ENCODE data around the gene BAIAP2. TPM values are rescaled to one million over a fixed set of nuclear protein-coding genes. Genes with fewer than 3 reads are reported as not detected.

BAIAP2 gene
- total and polyA plus RNA-seq, 12 donors: 9.5 to 25.8 (median 15.6) TPM

DNA sequence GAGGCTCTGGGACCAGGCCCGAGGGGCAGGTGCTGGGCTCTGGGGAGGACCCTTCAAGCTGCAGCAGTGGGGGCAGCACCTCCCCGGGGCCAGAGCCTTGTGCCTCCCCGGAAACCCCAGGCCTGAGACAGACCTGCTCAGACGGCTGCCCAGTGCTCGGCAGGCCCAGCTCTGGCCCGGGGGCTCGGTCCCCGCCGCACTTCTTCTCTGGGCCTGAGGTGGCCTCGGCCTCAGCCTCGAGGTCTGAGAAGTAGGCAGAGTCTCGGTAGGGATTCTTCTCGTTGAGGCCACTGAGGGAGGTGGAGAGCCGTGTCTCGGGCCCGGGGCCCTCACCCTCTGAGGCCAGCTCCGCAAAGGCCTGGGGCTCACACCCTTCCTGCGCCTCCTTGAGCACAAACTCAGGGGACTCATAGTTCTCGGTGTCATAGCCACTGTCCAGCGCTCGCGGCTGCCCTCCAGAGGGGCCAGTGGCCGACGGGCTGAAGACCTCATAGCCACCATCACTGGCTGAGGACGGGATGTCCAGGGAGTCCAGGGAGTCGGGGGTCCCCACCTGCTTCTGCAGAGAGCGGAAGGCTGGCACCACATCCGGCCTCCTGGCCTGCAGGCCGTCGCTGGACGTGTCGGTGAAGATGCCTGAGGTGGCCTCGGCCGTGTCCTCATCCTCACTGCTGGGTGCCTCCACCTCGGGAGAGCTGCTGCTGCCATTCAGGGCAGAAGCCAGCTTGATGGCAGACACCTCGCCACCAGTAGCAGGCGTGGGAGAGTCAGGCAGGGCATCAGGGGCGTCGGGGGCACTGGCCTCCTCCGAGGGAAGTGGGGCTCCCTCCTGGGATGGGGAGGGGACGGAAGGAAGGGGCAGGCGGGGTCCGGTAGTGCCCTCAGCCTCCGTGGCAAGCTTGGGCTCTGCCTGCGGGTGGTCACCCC lies 86.0 kb downstream of the BAIAP2 start:
- Histone ChIP-seq H3K27me3 (peaks cover 0 to 36% (median 14%) of the 10 kb centered on the region in 7 donors), H3K9me3 (no peaks in the 10 kb centered on the region), H3K27ac (no peak overlapping the region), H3K4me3 (no peak overlapping the region), H3K36me3 (peaks cover 0 to 12% (median 0%) of the 10 kb centered on the region in 9 donors), H3K4me1 (peaks cover 3 to 19% (median 15%) of the 10 kb centered on the region in 9 donors)
- WGBS, 2 donors: 79 to 81% methylated on average over 45 of the region's 45 CpGs
- no peak for TF ChIP-seq CTCF (IDR thresholded peaks at IDR 0.05)
- DNase-seq (no peak), ATAC-seq (no peak)
- intact Hi-C loops (cut with DNase I): no loop called here

DNA sequence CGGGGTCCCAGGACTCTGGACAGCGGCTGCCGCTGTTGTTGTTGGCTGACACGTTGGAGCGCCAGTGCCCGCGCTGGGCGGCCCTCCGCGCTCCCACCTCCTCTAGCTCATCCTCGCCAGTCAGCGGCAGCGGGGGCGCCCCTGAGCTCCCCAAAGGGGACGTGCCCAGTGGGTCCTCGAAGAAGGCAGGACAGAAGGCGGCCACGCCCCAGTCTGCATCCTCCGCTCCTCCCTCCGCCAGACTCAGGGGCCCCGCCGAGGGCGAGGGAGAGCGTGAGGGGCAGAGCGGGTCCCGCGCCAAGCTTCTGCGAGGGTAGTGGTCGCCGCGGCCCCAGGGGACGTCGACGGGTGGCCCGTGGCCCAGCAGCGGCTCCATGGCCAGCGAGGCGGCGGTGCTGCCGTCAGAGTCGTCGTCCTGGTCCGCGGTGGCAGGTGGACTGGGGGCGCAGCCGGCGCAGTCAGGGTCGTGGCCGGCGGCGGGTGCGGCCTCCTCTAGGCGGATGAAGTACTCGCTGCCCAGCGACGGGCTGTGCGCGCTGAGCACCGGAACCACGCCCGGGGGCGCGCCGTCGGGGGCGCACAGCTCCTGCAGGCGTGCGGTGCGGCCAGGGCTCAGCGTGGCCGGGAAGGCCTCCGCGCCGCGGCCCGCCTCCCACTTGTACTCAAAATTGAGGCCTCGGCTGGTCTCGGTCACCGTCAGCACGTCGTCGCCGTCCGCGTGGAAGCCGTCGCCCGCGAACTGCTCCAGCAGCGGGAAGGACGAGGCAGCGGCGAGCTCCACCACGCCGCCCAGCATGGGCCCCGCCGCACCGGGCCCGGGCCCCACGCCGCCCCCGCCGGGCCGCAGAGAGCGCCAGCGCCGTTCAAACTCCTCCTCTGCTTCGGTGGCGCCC lies 87.1 kb downstream of the BAIAP2 start:
- TF ChIP-seq CTCF (IDR thresholded peaks at IDR 0.05): no peak
- ATAC-seq (no peak), DNase-seq (no peak)
- intact Hi-C loops (cut with DNase I): no loop called here
- Histone ChIP-seq H3K4me3 (no peak overlapping the region), H3K27ac (no peak overlapping the region), H3K36me3 (peaks cover 0 to 3% (median 0%) of the 10 kb centered on the region in 9 donors), H3K27me3 (peaks cover 0 to 36% (median 14%) of the 10 kb centered on the region in 7 donors), H3K9me3 (no peaks in the 10 kb centered on the region), H3K4me1 (peaks cover 3 to 23% (median 17%) of the 10 kb centered on the region in 9 donors)
- 25 to 47% methylated on average over 70 to 109 of the region's 109 CpGs for WGBS, 2 donors

- no peak overlapping the region for H3K27ac ChIP-seq
- H3K4me1 ChIP-seq: peaks cover 3 to 23% (median 16%) of the 10 kb centered on the region in 9 donors
- H3K4me3 ChIP-seq: no peak overlapping the region
- no peak for DNase-seq
- no peak for ATAC-seq
- H3K27me3 ChIP-seq: peaks cover 0 to 33% (median 14%) of the 10 kb centered on the region in 7 donors
- no peaks in the 10 kb centered on the region for H3K9me3 ChIP-seq
- no peak for TF ChIP-seq CTCF (IDR thresholded peaks at IDR 0.05)
- intact Hi-C loops (cut with DNase I): no loop called here
- H3K36me3 ChIP-seq: peaks cover 0 to 3% (median 0%) of the 10 kb centered on the region in 9 donors
- WGBS, 2 donors: 90 to 91% methylated on average over 38 to 39 of the region's 39 CpGs
Measured at GRCh38 chr17:81123052-81124048, 88.4 kb downstream of the BAIAP2 start.

Measured in heart right ventricle (tissue), 16 donors.